IMR-90 (cell line): Measurements from ENCODE around the gene RND3. TPM values are rescaled to one million over a fixed set of nuclear protein-coding genes. Genes with fewer than 3 reads are reported as not detected.
A peak's percentile ranks its signal among the peaks of the same experiment; 100 is the strongest.

Source experiments
- ATAC-seq: fragments of 200-7000 bp; cut with Tn5 transposase; 2 replicates; pipeline ENCODE4 v1.9.1; 2020; ENCODE audit warnings: low read depth, mild to moderate bottlenecking, moderate library complexity
- BruUV-seq: library from RNA; stranded (reverse); fragments of 400-500 nt; replicated peaks from 2 replicates; lab custom pipeline; 2021; lab: Mats Ljungman, UMichigan
- CTCF ChIA-PET: fragments of 300-600 bp; formaldehyde crosslinking; extraction: SDS; loops from one replicate; lab custom pipeline; 2021; ENCODE audit warnings: antibody characterized with exemption; lab: Yijun Ruan, JAX
- POLR2A ChIA-PET: fragments of 300-600 bp; sonication (Branson Sonifier 250); formaldehyde crosslinking; loops from one replicate; lab custom pipeline; 2022; ENCODE audit warnings: antibody characterized with exemption; ENCODE audit not compliant: unreplicated experiment; lab: Charles Lee
- DNase-seq: peaks from one replicate; pipeline ENCODE4 v3.0.0; 2013
- H2AFZ ChIP-seq: replicated peaks from 2 replicates; pipeline ENCODE3; 2013; ENCODE audit warnings: low read length, mild to moderate bottlenecking; ENCODE audit not compliant: poor library complexity
- H2AK5ac ChIP-seq: 2 replicates; pipeline ENCODE4 v1.6.1; 2013; ENCODE audit warnings: low read depth, low read length, inconsistent platforms
- H2AK9ac ChIP-seq: replicated peaks from 2 replicates; pipeline ENCODE3; 2013; ENCODE audit warnings: mild to moderate bottlenecking, low read depth, low read length, moderate library complexity; ENCODE audit not compliant: poor library complexity
- H2BK120ac ChIP-seq: 2 replicates; pipeline ENCODE4 v1.6.1; 2013; ENCODE audit warnings: low read depth, low read length, inconsistent platforms
- H2BK15ac ChIP-seq: 3 replicates; pipeline ENCODE4 v1.6.1; 2013; ENCODE audit warnings: low read depth, low read length, inconsistent platforms
- H2BK20ac ChIP-seq: 2 replicates; pipeline ENCODE4 v1.6.1; 2013; ENCODE audit warnings: low read depth, mild to moderate bottlenecking, inconsistent platforms, low read length, moderate library complexity
- H2BK5ac ChIP-seq: 2 replicates; pipeline ENCODE4 v1.6.1; 2013; ENCODE audit warnings: mild to moderate bottlenecking, low read depth, low read length, inconsistent platforms; ENCODE audit not compliant: poor library complexity, severe bottlenecking
- H3K14ac ChIP-seq: replicated peaks from 2 replicates; pipeline ENCODE4 v1.6.1; 2013; ENCODE audit warnings: low read depth, low read length, inconsistent platforms
- H3K18ac ChIP-seq: 2 replicates; pipeline ENCODE4 v1.6.1; 2013; ENCODE audit warnings: low read depth, low read length, control low read depth
- H3K23ac ChIP-seq: 2 replicates; pipeline ENCODE4 v1.6.1; 2013; ENCODE audit warnings: low read depth, low read length, inconsistent platforms
- H3K27ac ChIP-seq: 2 replicates; pipeline ENCODE4 v1.5.1; 2013; ENCODE audit warnings: mild to moderate bottlenecking, control low read depth, low read length; ENCODE audit not compliant: insufficient read depth
- H3K27me3 ChIP-seq: 2 replicates; pipeline ENCODE4 v1.6.1; 2013; ENCODE audit warnings: low read length; ENCODE audit not compliant: control insufficient read depth, insufficient read depth
- H3K36me3 ChIP-seq: 2 replicates; pipeline ENCODE4 v1.6.1; 2013; ENCODE audit warnings: low read length, mixed read lengths; ENCODE audit not compliant: control insufficient read depth, insufficient read depth
- H3K4ac ChIP-seq: 2 replicates; pipeline ENCODE4 v1.6.1; 2013; ENCODE audit warnings: low read depth, low read length, inconsistent platforms
- H3K4me1 ChIP-seq: 2 replicates; pipeline ENCODE4 v1.6.1; 2013; ENCODE audit warnings: low read length, mixed read lengths; ENCODE audit not compliant: control insufficient read depth, insufficient read depth
- H3K4me2 ChIP-seq: 2 replicates; pipeline ENCODE4 v1.6.1; 2013; ENCODE audit warnings: low read depth, mild to moderate bottlenecking, control low read depth, low read length, moderate library complexity
- H3K4me3 ChIP-seq: 2 replicates; pipeline ENCODE4 v1.5.1; 2013; ENCODE audit warnings: low read depth, mild to moderate bottlenecking, control low read depth, low read length, moderate library complexity; ENCODE audit not compliant: insufficient read depth
- H3K56ac ChIP-seq: 2 replicates; pipeline ENCODE4 v1.6.1; 2013; ENCODE audit warnings: low read length, inconsistent platforms; ENCODE audit not compliant: insufficient read depth; ENCODE audit errors: extremely low read depth
- H3K79me1 ChIP-seq, 2 experiments: 2 replicates each; pipeline ENCODE4 v1.6.1; 2013; ENCODE audit warnings: low read length in 2 of 2, inconsistent platforms in 1 of 2, low read depth in 1 of 2
- H3K9ac ChIP-seq: 2 replicates; pipeline ENCODE4 v1.6.1; 2013; ENCODE audit warnings: low read depth, low read length, control low read depth
- H3K9me1 ChIP-seq: 2 replicates; pipeline ENCODE4 v1.6.1; 2013; ENCODE audit warnings: low read length, inconsistent platforms; ENCODE audit not compliant: insufficient read depth
- H3K9me3 ChIP-seq: 2 replicates; pipeline ENCODE4 v1.6.1; 2013; ENCODE audit warnings: low read length; ENCODE audit not compliant: control insufficient read depth, insufficient read depth
- H4K20me1 ChIP-seq: 2 replicates; pipeline ENCODE4 v1.6.1; 2013; ENCODE audit warnings: low read length, inconsistent platforms; ENCODE audit not compliant: insufficient read depth
- H4K5ac ChIP-seq: 2 replicates; pipeline ENCODE4 v1.6.1; 2013; ENCODE audit warnings: mild to moderate bottlenecking, low read depth, low read length, control low read depth
- H4K8ac ChIP-seq, 2 experiments: 2 replicates each; pipeline ENCODE4 v1.6.1; 2013; ENCODE audit warnings: low read depth in 2 of 2, low read length in 2 of 2, control low read depth in 1 of 2, inconsistent platforms in 1 of 2
- H4K91ac ChIP-seq: 2 replicates; pipeline ENCODE4 v1.6.1; 2013; ENCODE audit warnings: low read depth, low read length, inconsistent platforms; ENCODE audit not compliant: insufficient read depth
- CHD1 ChIP-seq: IDR thresholded peaks from 2 replicates; pipeline ENCODE4 v1.6.1; 2012; ENCODE audit warnings: low read depth, low read length, improper control_type of control experiment
- ELK1 ChIP-seq: fragments of 150-350 bp; IDR thresholded peaks from 2 replicates; pipeline ENCODE4 v1.6.1; 2016; ENCODE audit warnings: low read depth, mild to moderate bottlenecking, low read length, moderate library complexity, borderline replicate concordance
- POLR2A ChIP-seq: IDR thresholded peaks from 2 replicates; pipeline ENCODE4 v1.6.1; 2012; ENCODE audit warnings: mild to moderate bottlenecking, low read depth, low read length
- WGBS, 2 experiments: methylation state at CpG; one replicate each; pipeline versions ENCODE4 v1.1.5 to v1.1.7; 2013; ENCODE audit warnings: missing lambda C conversion rate in 2 of 2; ENCODE audit not compliant: insufficient read length in 1 of 2; ENCODE audit errors: extremely low coverage in 2 of 2; 5-methylcytosine and 5-hydroxymethylcytosine counted together
- dilution Hi-C: fragments of 300-500 bp; cut with HindIII; formaldehyde crosslinking; loops from one replicate; pipeline ENCODE4 v1.14.3; 2018; ENCODE audit warnings: low sequenced_read_pairs; ENCODE audit not compliant: unreplicated experiment
- in situ Hi-C: fragments of 300-500 bp; cut with MboI; formaldehyde crosslinking; loops from 3 replicates; pipeline ENCODE4 v1.14.3; 2019; ENCODE audit warnings: low sequenced_read_pairs, inconsistent platforms, mixed read lengths
- intact Hi-C: fragments of 100-400 bp; cut with micrococcal nuclease; formaldehyde crosslinking; loops from 2 replicates; pipeline ENCODE4 v1.10.0; 2022
- polyA plus RNA-seq, 3 experiments: library from polyadenylated mRNA; depleted of rRNA; stranded (reverse); fragments of >200 nt; gene quantifications; 2 replicates each; pipeline ENCODE4 v1.2.3, GENCODE V29; 2012; ENCODE audit warnings: low replicate concordance in 1 of 3
- total RNA-seq: library from RNA; depleted of rRNA; stranded (reverse); fragments of >200 nt; gene quantifications from 2 replicates; pipeline ENCODE4 v1.2.3, GENCODE V29; 2012

The RND3 gene
- total and polyA plus RNA-seq, 2 of the 4 experiments (the other 2 are of a cell fraction): 111 to 449 TPM

GRCh38 chr2:150479075-150479915, 8.2 kb downstream of the RND3 start:
- H3K18ac ChIP-seq: peak overlapping the region; percentile 25; the same call in 1 of the 2 replicates
- H4K8ac ChIP-seq: peak overlapping the region in 1 of 2 experiments; percentile 46; a peak in 1 of 4 replicates
- H3K79me1 ChIP-seq: peaks cover 0 to 10% of the 10 kb centered on the region in 2 experiments; a peak in 2 of 4 replicates
- H2BK15ac ChIP-seq: no peak overlapping the region
- H3K4me1 ChIP-seq: peaks cover 6% of the 10 kb centered on the region; the same call in 1 of the 2 replicates
- H3K4me2 ChIP-seq: peak overlapping the region; percentile 79
- in situ Hi-C loops: no loop called here
- H3K56ac ChIP-seq: 0 out of 2 replicates have a peak overlapping the region, but pooled peaks have one; percentile 33
- H4K91ac ChIP-seq: peak overlapping the region; percentile 45; the same call in 1 of the 2 replicates
- H2BK5ac ChIP-seq: peak overlapping the region; percentile 90
- H2AFZ ChIP-seq: no peak overlapping the region
- ATAC-seq: 0 out of 2 replicates have a peak, but pooled peaks have one; percentile 2
- H2BK120ac ChIP-seq: peak overlapping the region; percentile 36; the same call in 1 of the 2 replicates
- peak; percentile 60 for DNase-seq
- peaks cover 98% of the 10 kb centered on the region for H4K20me1 ChIP-seq
- 0 out of 2 replicates have a peak, but pooled peaks cover 5% of the 10 kb centered on the region for H3K9me1 ChIP-seq
- intact Hi-C loops: no loop called here
- CTCF ChIA-PET: no interaction called here
- H3K4ac ChIP-seq: peak overlapping the region; percentile 2; the same call in 1 of the 2 replicates
- H4K5ac ChIP-seq: no peak overlapping the region
- H3K36me3 ChIP-seq: peaks cover 46% of the 10 kb centered on the region
- H3K14ac ChIP-seq: peak overlapping the region; percentile 11; the same call in 1 of the 2 replicates
- POLR2A ChIA-PET: interaction anchor here (0.7 to 1.2 kb wide), 3 partner anchors 122 to 760 kb away, joined by 3 to 5 read pairs (median 4); no protein-coding TSS in a partner anchor
- no peak overlapping the region for H2AK9ac ChIP-seq
- H3K23ac ChIP-seq: peak overlapping the region; percentile 37; the same call in 1 of the 2 replicates
- no peak overlapping the region for H2BK20ac ChIP-seq
- no peaks in the 10 kb centered on the region for H3K27me3 ChIP-seq
- H2AK5ac ChIP-seq: no peak overlapping the region
- peak overlapping the region; percentile 33; the same call in 1 of the 2 replicates for H3K4me3 ChIP-seq
- TF ChIP-seq CHD1 (0 out of 2 replicates have a peak, but pooled peaks have one; percentile 35), ELK1 (no peak), POLR2A (peak; percentile 44; the same call in 1 of the 2 replicates)
- H3K9ac ChIP-seq: peak overlapping the region; percentile 50; the same call in 1 of the 2 replicates
- no TSS peak for BruUV-seq
- dilution Hi-C loops: no loop called here
- H3K27ac ChIP-seq: peak overlapping the region; percentile 62; the same call in 1 of the 2 replicates
- WGBS, 2 experiments: no CpG with 5 or more reads among the region's 3 CpGs
- H3K9me3 ChIP-seq: no peaks in the 10 kb centered on the region
